Endodermal cell (in vitro differentiated cells): ENCODE measurements around the gene EFEMP2. TPM values are rescaled to one million over a fixed set of nuclear protein-coding genes. Genes with fewer than 3 reads are reported as not detected.

ENCODE experiments used
- DNase-seq: peaks from one replicate; pipeline ENCODE4 v3.0.0-alpha.2; 2017
- H3K27ac ChIP-seq: 2 replicates; pipeline ENCODE4 v1.5.1; 2013; ENCODE audit warnings: mild to moderate bottlenecking, low read depth, low read length, moderate library complexity
- H3K27me3 ChIP-seq: 2 replicates; pipeline ENCODE4 v1.6.1; 2013; ENCODE audit warnings: mild to moderate bottlenecking, low read length, moderate library complexity; ENCODE audit not compliant: insufficient read depth, control insufficient read depth, poor library complexity, severe bottlenecking
- H3K36me3 ChIP-seq: 2 replicates; pipeline ENCODE4 v1.7.0; 2013; ENCODE audit warnings: mild to moderate bottlenecking, low read length, moderate library complexity; ENCODE audit not compliant: control insufficient read depth, insufficient read depth
- H3K4me1 ChIP-seq: one replicate; pipeline ENCODE4 v1.7.0; 2013; ENCODE audit warnings: low read length; ENCODE audit not compliant: control insufficient read depth, insufficient read depth
- H3K4me3 ChIP-seq: 2 replicates; pipeline ENCODE4 v1.5.1; 2013; ENCODE audit warnings: mild to moderate bottlenecking, low read length, moderate library complexity
- H3K9ac ChIP-seq: 2 replicates; pipeline ENCODE4 v1.6.1; 2013; ENCODE audit warnings: mild to moderate bottlenecking, low read length, moderate library complexity; ENCODE audit not compliant: poor library complexity, severe bottlenecking; ENCODE audit errors: extremely low read depth
- H3K9me3 ChIP-seq: 2 replicates; pipeline ENCODE4 v1.6.1; 2013; ENCODE audit warnings: mild to moderate bottlenecking, low read length, moderate library complexity; ENCODE audit not compliant: control insufficient read depth
- H3K27ac Mint-ChIP-seq: 2 replicates; pipeline ENCODE4 v1.8.0; 2020; ENCODE audit warnings: mixed read lengths
- H3K27me3 Mint-ChIP-seq: 2 replicates; pipeline ENCODE4 v1.8.0; 2021; ENCODE audit warnings: mild to moderate bottlenecking, mixed read lengths; ENCODE audit not compliant: insufficient read depth
- H3K36me3 Mint-ChIP-seq: 2 replicates; pipeline ENCODE4 v1.8.0; 2020; ENCODE audit warnings: low read depth, mixed read lengths
- H3K4me1 Mint-ChIP-seq: 2 replicates; pipeline ENCODE4 v1.8.0; 2020; ENCODE audit warnings: mixed read lengths
- H3K4me3 Mint-ChIP-seq: 2 replicates; pipeline ENCODE4 v1.8.0; 2020; ENCODE audit warnings: mild to moderate bottlenecking, moderate library complexity, mixed read lengths
- H3K9me3 Mint-ChIP-seq: 2 replicates; pipeline ENCODE4 v1.8.0; 2020; ENCODE audit warnings: mild to moderate bottlenecking, mixed read lengths
- WGBS, 2 experiments: methylation state at CpG; one replicate each; pipeline versions ENCODE4 v1.1.5 to v1.1.7; 2013; ENCODE audit warnings: missing lambda C conversion rate in 2 of 2, mixed read lengths in 1 of 2; ENCODE audit not compliant: insufficient coverage in 1 of 2, insufficient read length in 1 of 2; 5-methylcytosine and 5-hydroxymethylcytosine counted together
- total RNA-seq, 2 donors: library from RNA; stranded (reverse); fragmentation: NEBNext Ultra II Directional in 1 of 2; extraction: Animal tissue kit (Norgen Biotek cat#: 25700) in 1 of 2; gene quantifications; 2 replicates in 1 of 2; 3 replicates in 1 of 2; pipeline ENCODE4 v1.2.1, GENCODE V29; 2021
- TF ChIP-seq, protein P1 (sequence below): fragments of 200-600 bp; sonication (generic); conservative IDR thresholded peaks from 2 replicates; pipeline ENCODE4 v1.5.0; 2021; ENCODE audit warnings: antibody characterized with exemption, mild to moderate bottlenecking

Gene EFEMP2
- total RNA-seq, 2 donors from 2014 or later: 84.5 to 99.6 TPM

DNA sequence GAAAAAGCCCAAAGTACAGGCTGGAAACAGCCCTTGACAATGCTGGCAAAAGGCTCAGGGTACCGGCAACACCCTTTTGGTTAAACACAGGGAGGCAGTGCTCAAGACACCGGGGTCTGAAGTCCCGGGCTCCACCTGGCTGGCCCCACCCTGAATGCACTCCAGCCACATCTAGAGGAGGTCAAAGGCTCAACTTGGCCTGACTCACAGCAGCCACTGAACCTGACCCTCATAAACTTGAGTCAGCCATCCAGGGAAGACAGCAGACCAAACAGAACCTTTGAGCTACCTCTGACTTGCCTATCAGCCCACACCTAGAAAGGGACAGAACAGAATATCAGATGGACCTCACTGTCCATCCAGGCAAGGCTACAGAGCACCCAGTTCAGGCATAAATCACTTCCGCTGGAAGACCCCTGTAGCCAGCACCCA lies 18.4 kb downstream of the EFEMP2 start:
- H3K4me1 ChIP-seq: no peaks in the 10 kb centered on the region
- H3K9me3 ChIP-seq: peaks cover 7% of the 10 kb centered on the region
- no peak for DNase-seq
- H3K27ac ChIP-seq: no peak overlapping the region
- Mint-ChIP-seq H3K9me3 (no peaks in the 10 kb centered on the region), H3K4me3 (peak overlapping the region; percentile 88), H3K27ac (peak overlapping the region; percentile 76), H3K36me3 (peaks cover 56% of the 10 kb centered on the region), H3K27me3 (no peaks in the 10 kb centered on the region), H3K4me1 (peaks cover 10% of the 10 kb centered on the region)
- H3K36me3 ChIP-seq: peaks cover 61% of the 10 kb centered on the region
- no peak overlapping the region for H3K4me3 ChIP-seq
- H3K9ac ChIP-seq: no peak overlapping the region
- WGBS, 2 experiments: 90 to 100% methylated on average over 4 of the region's 4 CpGs
- H3K27me3 ChIP-seq: no peaks in the 10 kb centered on the region
- TF ChIP-seq, protein P1, sequence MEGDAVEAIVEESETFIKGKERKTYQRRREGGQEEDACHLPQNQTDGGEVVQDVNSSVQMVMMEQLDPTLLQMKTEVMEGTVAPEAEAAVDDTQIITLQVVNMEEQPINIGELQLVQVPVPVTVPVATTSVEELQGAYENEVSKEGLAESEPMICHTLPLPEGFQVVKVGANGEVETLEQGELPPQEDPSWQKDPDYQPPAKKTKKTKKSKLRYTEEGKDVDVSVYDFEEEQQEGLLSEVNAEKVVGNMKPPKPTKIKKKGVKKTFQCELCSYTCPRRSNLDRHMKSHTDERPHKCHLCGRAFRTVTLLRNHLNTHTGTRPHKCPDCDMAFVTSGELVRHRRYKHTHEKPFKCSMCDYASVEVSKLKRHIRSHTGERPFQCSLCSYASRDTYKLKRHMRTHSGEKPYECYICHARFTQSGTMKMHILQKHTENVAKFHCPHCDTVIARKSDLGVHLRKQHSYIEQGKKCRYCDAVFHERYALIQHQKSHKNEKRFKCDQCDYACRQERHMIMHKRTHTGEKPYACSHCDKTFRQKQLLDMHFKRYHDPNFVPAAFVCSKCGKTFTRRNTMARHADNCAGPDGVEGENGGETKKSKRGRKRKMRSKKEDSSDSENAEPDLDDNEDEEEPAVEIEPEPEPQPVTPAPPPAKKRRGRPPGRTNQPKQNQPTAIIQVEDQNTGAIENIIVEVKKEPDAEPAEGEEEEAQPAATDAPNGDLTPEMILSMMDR: no peak

DNA sequence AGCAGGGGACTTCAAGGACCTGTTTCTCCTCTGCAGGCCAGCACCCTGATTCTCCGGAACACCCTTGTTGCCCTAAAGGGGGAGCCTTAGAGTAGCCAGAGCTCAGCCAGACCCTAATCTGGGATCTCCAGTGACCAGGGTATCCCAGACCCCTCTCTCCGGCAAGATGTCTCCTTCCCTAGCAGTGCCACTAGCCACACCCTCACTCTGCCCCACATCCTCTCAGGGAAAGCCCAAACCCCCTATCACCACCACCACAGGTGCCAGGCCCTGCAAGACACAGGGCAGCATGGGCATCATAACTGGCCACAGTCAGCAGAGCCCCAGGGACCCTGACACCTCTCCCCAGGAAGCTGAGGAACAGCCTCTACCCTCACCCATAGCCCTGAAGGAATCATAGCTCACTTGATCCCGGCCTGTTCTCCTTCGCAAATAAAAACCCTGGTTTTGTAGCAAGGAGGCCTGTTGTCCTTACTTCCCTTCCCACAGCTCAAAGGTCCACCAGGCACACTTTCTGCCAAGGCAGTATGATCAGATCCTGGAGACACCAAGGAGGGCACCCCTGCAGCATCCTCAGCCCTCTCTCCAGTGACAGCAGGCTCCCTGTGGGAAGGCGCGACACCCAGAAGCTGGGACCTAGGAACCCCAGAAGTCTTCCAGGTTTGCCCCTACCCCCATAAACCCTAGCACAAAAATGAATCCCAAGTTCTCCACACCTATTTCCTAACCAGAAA lies 19.2 kb downstream of the EFEMP2 start:
- Mint-ChIP-seq H3K36me3 (peaks cover 56% of the 10 kb centered on the region), H3K9me3 (no peaks in the 10 kb centered on the region), H3K4me1 (peaks cover 10% of the 10 kb centered on the region), H3K4me3 (no peak overlapping the region), H3K27ac (peak overlapping the region; percentile 74), H3K27me3 (peaks cover 4% of the 10 kb centered on the region)
- TF ChIP-seq, protein P1: peak; percentile 51
- Histone ChIP-seq H3K4me3 (no peak overlapping the region), H3K9ac (no peak overlapping the region), H3K9me3 (peaks cover 7% of the 10 kb centered on the region), H3K36me3 (peaks cover 61% of the 10 kb centered on the region), H3K4me1 (no peaks in the 10 kb centered on the region), H3K27ac (no peak overlapping the region), H3K27me3 (no peaks in the 10 kb centered on the region)
- WGBS, 2 experiments: 96 to 98% methylated on average over 6 of the region's 6 CpGs
- peak; percentile 69 for DNase-seq

DNA sequence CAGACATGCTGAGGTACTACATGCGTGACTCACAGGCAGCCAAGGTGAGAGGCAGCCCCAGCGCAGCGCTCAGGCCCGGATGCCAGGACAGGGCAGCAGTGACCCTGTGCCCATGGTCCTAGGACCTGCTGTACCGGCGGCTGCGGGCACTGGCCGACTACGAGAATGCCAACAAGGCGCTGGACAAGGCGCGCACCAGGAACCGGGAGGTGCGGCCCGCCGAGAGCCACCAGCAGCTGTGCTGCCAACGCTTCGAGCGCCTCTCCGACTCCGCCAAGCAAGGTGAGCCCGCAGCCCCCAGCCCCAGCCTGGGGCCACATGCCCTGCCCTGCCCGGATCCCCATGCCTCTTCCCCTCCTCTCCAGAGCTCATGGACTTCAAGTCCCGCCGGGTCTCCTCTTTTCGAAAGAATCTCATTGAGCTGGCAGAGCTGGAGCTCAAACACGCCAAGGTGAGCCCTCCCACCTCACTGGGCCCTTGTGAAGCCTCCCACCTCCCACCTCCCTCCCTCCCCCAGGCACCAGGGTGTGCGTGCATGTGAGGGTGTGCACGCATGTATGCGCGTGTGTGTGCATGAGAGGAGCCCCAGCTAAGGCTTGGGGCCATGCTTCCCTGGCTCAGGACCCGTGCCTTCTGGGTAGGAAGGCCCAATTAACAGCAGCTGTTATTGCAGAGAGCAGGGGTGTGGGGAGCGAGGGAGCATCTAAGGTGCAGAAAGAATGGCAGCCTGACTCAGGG lies 19.9 kb downstream of the EFEMP2 start:
- TF ChIP-seq, protein P1: no peak
- Histone ChIP-seq H3K36me3 (peaks cover 61% of the 10 kb centered on the region), H3K9me3 (peaks cover 7% of the 10 kb centered on the region), H3K27ac (no peak overlapping the region), H3K27me3 (no peaks in the 10 kb centered on the region), H3K4me3 (no peak overlapping the region), H3K4me1 (no peaks in the 10 kb centered on the region), H3K9ac (no peak overlapping the region)
- Mint-ChIP-seq H3K4me1 (peaks cover 8% of the 10 kb centered on the region), H3K4me3 (no peak overlapping the region), H3K9me3 (no peaks in the 10 kb centered on the region), H3K36me3 (peaks cover 56% of the 10 kb centered on the region), H3K27ac (peak overlapping the region; percentile 5), H3K27me3 (peaks cover 8% of the 10 kb centered on the region)
- no peak for DNase-seq
- 96% methylated on average over 19 to 33 of the region's 33 CpGs for WGBS, 2 experiments
